HEK293 (cell line): ENCODE data around the gene CCDC190.

Experiments
- HOXD13 ChIP-seq: sonication (generic); formaldehyde crosslinking; IDR thresholded peaks from 2 replicates; pipeline ENCODE4 v1.8.0; 2022; ENCODE audit warnings: missing genetic modification reagents, borderline replicate concordance
- TCF7L2 ChIP-seq: IDR thresholded peaks from 2 replicates; pipeline ENCODE4 v1.6.1; 2011; ENCODE audit warnings: low read depth, mild to moderate bottlenecking, inconsistent platforms, low read length, moderate library complexity, borderline replicate concordance
- YY1 ChIP-seq: fragments of 450-650 bp; formaldehyde crosslinking; IDR thresholded peaks from 2 replicates; pipeline ENCODE4 v1.5.1; 2018; ENCODE audit warnings: missing biosample characterization, missing genetic modification characterization
- ZBTB1 ChIP-seq: fragments of 450-650 bp; formaldehyde crosslinking; IDR thresholded peaks from 2 replicates; pipeline ENCODE4 v1.5.1; 2016; ENCODE audit warnings: missing biosample characterization, missing genetic modification characterization
- ZNF16 ChIP-seq: fragments of 450-650 bp; formaldehyde crosslinking; IDR thresholded peaks from 2 replicates; pipeline ENCODE4 v1.5.1; 2016; ENCODE audit warnings: low read depth, missing biosample characterization, missing genetic modification characterization
- ZNF23 ChIP-seq: fragments of 450-650 bp; formaldehyde crosslinking; IDR thresholded peaks from 2 replicates; pipeline ENCODE4 v1.5.1; 2016; ENCODE audit warnings: missing biosample characterization, missing genetic modification characterization, borderline replicate concordance
- ZNF239 ChIP-seq: fragments of 450-650 bp; formaldehyde crosslinking; IDR thresholded peaks from 2 replicates; pipeline ENCODE4 v1.5.1; 2016; ENCODE audit warnings: missing biosample characterization, missing genetic modification characterization
- ZNF274 ChIP-seq, 2 experiments: fragments of 200-500 bp in 1 of 2; fragments of 450-650 bp in 1 of 2; sonication (Bioruptor generic) in 1 of 2; formaldehyde crosslinking in 1 of 2; IDR thresholded peaks; 2 replicates each; pipeline versions ENCODE4 v1.5.1 to v1.6.1; 2014 to 2016; ENCODE audit warnings: borderline replicate concordance in 1 of 2, inconsistent platforms in 1 of 2, low read length in 1 of 2, missing biosample characterization in 1 of 2, missing genetic modification characterization in 1 of 2
- TF ChIP-seq, protein P1 (sequence below): fragments of 450-650 bp; formaldehyde crosslinking; IDR thresholded peaks from 2 replicates; pipeline ENCODE4 v1.5.1; 2016; ENCODE audit warnings: missing biosample characterization, missing genetic modification characterization
- TF ChIP-seq, protein P2 (sequence below): fragments of 450-650 bp; formaldehyde crosslinking; IDR thresholded peaks from 2 replicates; pipeline ENCODE4 v1.5.1; 2016; ENCODE audit warnings: missing biosample characterization, missing genetic modification characterization
- TF ChIP-seq, protein P3 (sequence below): fragments of 450-650 bp; formaldehyde crosslinking; IDR thresholded peaks from 2 replicates; pipeline ENCODE4 v1.5.1; 2016; ENCODE audit warnings: missing biosample characterization, missing genetic modification characterization, borderline replicate concordance
- TF ChIP-seq, protein P4 (sequence below): fragments of 450-650 bp; formaldehyde crosslinking; IDR thresholded peaks from 2 replicates; pipeline ENCODE4 v1.5.1; 2016; ENCODE audit warnings: missing biosample characterization, missing genetic modification characterization, low read depth
- TF ChIP-seq, protein P5 (sequence below): fragments of 450-650 bp; formaldehyde crosslinking; optimal IDR thresholded peaks from 2 replicates; pipeline ENCODE3; 2016; ENCODE audit warnings: missing biosample characterization, mild to moderate bottlenecking, missing genetic modification characterization

DNA sequence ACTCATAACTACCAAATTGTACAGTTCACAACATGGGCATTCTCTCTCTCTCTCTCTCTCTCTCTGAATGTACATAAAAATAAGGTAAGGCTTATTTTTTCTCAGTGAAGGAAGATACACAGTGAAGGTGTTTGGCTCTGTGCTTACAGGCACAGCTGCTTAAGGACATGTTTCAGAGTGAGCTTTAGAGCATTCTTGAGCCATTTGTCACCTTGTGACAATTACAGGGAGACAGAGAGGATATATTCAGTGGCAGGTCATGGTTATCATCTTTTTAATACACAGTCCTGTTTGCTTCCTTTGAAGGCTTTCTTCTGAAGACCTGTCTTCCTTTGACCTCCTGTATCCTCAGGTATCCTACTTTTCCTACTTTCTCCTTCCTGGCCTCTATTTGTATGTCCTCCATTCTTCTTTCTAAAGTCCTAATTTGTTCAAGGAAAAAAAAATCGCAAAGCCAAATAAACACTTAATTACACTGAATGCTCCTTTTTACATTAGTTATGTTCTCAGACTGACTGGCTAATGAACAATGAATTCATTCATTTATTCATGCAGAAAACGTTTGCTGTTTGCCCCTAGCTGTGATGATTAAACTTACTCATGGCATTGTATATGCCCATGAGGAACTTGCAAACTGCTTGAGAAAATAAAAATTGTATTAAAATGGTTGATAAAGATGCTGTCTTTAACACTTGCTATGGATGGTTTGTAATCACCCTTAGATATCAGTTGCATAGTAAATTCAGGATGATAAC lies 37.0 kb downstream of the CCDC190 start:
- TF ChIP-seq, protein P1, sequence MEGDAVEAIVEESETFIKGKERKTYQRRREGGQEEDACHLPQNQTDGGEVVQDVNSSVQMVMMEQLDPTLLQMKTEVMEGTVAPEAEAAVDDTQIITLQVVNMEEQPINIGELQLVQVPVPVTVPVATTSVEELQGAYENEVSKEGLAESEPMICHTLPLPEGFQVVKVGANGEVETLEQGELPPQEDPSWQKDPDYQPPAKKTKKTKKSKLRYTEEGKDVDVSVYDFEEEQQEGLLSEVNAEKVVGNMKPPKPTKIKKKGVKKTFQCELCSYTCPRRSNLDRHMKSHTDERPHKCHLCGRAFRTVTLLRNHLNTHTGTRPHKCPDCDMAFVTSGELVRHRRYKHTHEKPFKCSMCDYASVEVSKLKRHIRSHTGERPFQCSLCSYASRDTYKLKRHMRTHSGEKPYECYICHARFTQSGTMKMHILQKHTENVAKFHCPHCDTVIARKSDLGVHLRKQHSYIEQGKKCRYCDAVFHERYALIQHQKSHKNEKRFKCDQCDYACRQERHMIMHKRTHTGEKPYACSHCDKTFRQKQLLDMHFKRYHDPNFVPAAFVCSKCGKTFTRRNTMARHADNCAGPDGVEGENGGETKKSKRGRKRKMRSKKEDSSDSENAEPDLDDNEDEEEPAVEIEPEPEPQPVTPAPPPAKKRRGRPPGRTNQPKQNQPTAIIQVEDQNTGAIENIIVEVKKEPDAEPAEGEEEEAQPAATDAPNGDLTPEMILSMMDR (tag by site-specific recombination) = no peak
- TF ChIP-seq ZNF23 (tag by site-specific recombination) (no peak), YY1 (tag by site-specific recombination) (no peak), ZBTB1 (no peak), ZNF239 (tag by site-specific recombination) (no peak), ZNF274 (IDR thresholded peaks at IDR 0.05; ENCODE audit: low read length) (no peak), ZNF274 (tag by site-specific recombination; IDR thresholded peaks at IDR 0.05; ENCODE audit: borderline replicate concordance) (no peak), HOXD13 (CRISPR knock-in tag) (no peak), TCF7L2 (no peak), ZNF16 (tag by site-specific recombination) (no peak)
- TF ChIP-seq, protein P2, sequence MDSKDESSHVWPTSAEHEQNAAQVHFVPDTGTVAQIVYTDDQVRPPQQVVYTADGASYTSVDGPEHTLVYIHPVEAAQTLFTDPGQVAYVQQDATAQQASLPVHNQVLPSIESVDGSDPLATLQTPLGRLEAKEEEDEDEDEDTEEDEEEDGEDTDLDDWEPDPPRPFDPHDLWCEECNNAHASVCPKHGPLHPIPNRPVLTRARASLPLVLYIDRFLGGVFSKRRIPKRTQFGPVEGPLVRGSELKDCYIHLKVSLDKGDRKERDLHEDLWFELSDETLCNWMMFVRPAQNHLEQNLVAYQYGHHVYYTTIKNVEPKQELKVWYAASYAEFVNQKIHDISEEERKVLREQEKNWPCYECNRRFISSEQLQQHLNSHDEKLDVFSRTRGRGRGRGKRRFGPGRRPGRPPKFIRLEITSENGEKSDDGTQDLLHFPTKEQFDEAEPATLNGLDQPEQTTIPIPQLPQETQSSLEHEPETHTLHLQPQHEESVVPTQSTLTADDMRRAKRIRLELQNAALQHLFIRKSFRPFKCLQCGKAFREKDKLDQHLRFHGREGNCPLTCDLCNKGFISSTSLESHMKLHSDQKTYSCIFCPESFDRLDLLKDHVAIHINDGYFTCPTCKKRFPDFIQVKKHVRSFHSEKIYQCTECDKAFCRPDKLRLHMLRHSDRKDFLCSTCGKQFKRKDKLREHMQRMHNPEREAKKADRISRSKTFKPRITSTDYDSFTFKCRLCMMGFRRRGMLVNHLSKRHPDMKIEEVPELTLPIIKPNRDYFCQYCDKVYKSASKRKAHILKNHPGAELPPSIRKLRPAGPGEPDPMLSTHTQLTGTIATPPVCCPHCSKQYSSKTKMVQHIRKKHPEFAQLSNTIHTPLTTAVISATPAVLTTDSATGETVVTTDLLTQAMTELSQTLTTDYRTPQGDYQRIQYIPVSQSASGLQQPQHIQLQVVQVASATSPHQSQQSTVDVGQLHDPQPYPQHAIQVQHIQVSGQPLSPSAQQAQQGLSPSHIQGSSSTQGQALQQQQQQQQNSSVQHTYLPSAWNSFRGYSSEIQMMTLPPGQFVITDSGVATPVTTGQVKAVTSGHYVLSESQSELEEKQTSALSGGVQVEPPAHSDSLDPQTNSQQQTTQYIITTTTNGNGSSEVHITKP = no peak
- TF ChIP-seq, protein P3, sequence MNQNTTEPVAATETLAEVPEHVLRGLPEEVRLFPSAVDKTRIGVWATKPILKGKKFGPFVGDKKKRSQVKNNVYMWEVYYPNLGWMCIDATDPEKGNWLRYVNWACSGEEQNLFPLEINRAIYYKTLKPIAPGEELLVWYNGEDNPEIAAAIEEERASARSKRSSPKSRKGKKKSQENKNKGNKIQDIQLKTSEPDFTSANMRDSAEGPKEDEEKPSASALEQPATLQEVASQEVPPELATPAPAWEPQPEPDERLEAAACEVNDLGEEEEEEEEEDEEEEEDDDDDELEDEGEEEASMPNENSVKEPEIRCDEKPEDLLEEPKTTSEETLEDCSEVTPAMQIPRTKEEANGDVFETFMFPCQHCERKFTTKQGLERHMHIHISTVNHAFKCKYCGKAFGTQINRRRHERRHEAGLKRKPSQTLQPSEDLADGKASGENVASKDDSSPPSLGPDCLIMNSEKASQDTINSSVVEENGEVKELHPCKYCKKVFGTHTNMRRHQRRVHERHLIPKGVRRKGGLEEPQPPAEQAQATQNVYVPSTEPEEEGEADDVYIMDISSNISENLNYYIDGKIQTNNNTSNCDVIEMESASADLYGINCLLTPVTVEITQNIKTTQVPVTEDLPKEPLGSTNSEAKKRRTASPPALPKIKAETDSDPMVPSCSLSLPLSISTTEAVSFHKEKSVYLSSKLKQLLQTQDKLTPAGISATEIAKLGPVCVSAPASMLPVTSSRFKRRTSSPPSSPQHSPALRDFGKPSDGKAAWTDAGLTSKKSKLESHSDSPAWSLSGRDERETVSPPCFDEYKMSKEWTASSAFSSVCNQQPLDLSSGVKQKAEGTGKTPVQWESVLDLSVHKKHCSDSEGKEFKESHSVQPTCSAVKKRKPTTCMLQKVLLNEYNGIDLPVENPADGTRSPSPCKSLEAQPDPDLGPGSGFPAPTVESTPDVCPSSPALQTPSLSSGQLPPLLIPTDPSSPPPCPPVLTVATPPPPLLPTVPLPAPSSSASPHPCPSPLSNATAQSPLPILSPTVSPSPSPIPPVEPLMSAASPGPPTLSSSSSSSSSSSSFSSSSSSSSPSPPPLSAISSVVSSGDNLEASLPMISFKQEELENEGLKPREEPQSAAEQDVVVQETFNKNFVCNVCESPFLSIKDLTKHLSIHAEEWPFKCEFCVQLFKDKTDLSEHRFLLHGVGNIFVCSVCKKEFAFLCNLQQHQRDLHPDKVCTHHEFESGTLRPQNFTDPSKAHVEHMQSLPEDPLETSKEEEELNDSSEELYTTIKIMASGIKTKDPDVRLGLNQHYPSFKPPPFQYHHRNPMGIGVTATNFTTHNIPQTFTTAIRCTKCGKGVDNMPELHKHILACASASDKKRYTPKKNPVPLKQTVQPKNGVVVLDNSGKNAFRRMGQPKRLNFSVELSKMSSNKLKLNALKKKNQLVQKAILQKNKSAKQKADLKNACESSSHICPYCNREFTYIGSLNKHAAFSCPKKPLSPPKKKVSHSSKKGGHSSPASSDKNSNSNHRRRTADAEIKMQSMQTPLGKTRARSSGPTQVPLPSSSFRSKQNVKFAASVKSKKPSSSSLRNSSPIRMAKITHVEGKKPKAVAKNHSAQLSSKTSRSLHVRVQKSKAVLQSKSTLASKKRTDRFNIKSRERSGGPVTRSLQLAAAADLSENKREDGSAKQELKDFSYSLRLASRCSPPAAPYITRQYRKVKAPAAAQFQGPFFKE (tag by site-specific recombination) = no peak
- TF ChIP-seq, protein P4, sequence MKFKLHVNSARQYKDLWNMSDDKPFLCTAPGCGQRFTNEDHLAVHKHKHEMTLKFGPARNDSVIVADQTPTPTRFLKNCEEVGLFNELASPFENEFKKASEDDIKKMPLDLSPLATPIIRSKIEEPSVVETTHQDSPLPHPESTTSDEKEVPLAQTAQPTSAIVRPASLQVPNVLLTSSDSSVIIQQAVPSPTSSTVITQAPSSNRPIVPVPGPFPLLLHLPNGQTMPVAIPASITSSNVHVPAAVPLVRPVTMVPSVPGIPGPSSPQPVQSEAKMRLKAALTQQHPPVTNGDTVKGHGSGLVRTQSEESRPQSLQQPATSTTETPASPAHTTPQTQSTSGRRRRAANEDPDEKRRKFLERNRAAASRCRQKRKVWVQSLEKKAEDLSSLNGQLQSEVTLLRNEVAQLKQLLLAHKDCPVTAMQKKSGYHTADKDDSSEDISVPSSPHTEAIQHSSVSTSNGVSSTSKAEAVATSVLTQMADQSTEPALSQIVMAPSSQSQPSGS (tag by site-specific recombination) = no peak
- TF ChIP-seq, protein P5, sequence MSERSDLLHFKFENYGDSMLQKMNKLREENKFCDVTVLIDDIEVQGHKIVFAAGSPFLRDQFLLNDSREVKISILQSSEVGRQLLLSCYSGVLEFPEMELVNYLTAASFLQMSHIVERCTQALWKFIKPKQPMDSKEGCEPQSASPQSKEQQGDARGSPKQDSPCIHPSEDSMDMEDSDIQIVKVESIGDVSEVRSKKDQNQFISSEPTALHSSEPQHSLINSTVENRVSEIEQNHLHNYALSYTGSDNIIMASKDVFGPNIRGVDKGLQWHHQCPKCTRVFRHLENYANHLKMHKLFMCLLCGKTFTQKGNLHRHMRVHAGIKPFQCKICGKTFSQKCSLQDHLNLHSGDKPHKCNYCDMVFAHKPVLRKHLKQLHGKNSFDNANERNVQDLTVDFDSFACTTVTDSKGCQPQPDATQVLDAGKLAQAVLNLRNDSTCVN (tag by site-specific recombination) = no peak
